Activated CD4-positive, alpha-beta T cell treated with anti-CD3 and anti-CD28 coated beads, Interleukin-2, amount 10 ng/mL, durations not matched to agents 7 days and 5 days (primary cell): ENCODE measurements around the gene ATF6B. TPM values are rescaled to one million over a fixed set of nuclear protein-coding genes. Genes with fewer than 3 reads are reported as not detected.

Experiments used
- CTCF ChIA-PET: fragments of 350-600 bp; sonication (Branson Sonifier 250); formaldehyde crosslinking; loops from one replicate; lab custom pipeline; 2021; ENCODE audit warnings: antibody characterized with exemption; lab: Charles Lee
- POLR2A ChIA-PET: fragments of 350-600 bp; sonication (Branson Sonifier 250); formaldehyde crosslinking; loops from one replicate; lab custom pipeline; 2021; ENCODE audit warnings: antibody characterized with exemption; lab: Charles Lee
- DNase-seq: peaks from one replicate; pipeline ENCODE4 v3.0.0-alpha.2; 2020
- H3K27ac Mint-ChIP-seq: one replicate; pipeline ENCODE4 v1.8.0; 2021; ENCODE audit warnings: mild to moderate bottlenecking, moderate library complexity, mixed read lengths
- H3K27me3 Mint-ChIP-seq: one replicate; pipeline ENCODE4 v1.8.0; 2021; ENCODE audit warnings: mixed read lengths
- H3K36me3 Mint-ChIP-seq: one replicate; pipeline ENCODE4 v1.8.0; 2021; ENCODE audit warnings: low read depth, mixed read lengths
- H3K4me1 Mint-ChIP-seq: one replicate; pipeline ENCODE4 v1.8.0; 2021; ENCODE audit warnings: mixed read lengths
- H3K4me3 Mint-ChIP-seq: one replicate; pipeline ENCODE4 v1.8.0; 2021; ENCODE audit warnings: mild to moderate bottlenecking, moderate library complexity, mixed read lengths
- H3K9me3 Mint-ChIP-seq: one replicate; pipeline ENCODE4 v1.8.0; 2021; ENCODE audit warnings: mixed read lengths
- total RNA-seq, 2 experiments: library from RNA; stranded (reverse); gene quantifications; one replicate each; pipeline ENCODE4 v1.2.3, GENCODE V29; 2021

Gene ATF6B
- total RNA-seq, 2 experiments from 2014 or later = 141 to 142 TPM

DNA sequence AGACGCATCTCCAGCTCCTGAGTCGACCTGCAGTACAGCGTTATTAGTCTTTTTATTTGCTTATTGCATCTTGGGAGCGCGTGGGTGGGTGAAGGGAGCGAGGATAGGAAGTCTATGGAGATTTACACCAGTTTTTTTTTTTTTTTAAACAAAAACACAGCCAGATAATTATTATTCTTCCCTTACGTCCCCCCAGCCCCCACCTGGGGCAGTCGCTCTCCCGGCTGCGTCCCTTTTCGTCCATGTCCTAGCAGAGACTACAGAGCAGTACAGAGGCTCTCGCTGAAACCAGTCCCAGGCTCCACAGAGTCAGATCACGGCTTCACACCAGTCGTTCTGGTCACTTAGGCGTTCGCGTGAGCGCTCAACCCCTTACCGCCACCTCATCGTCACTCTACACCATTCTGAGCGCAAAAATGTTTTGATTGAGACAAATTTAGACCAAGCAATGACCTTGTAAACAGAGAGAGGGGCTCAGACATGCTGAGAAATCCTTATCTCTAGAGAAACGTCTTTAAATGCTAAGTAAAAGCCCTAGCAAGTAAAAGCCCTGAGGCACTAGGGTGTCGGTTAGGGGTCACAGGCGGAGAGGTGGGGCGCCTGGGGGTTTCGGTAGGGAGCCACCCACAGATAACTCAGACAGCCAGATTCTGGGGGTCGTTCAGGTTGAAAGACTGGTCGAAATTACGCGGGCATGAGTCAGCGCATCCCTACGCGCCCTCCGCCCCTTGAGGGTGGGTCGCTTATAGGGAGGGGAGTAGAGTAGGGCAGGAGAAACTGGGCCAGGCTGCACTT lies 24.9 kb upstream of the ATF6B start:
- no peak for DNase-seq
- POLR2A ChIA-PET = no interaction called here
- Mint-ChIP-seq H3K4me3 (peak overlapping the region; percentile 37), H3K36me3 (peaks cover 3% of the 10 kb centered on the region), H3K9me3 (peaks cover 2% of the 10 kb centered on the region), H3K27ac (no peak overlapping the region), H3K4me1 (peaks cover 48% of the 10 kb centered on the region), H3K27me3 (peaks cover 37% of the 10 kb centered on the region)
- CTCF ChIA-PET = interaction anchor here (0.5 to 1.2 kb wide), 3 partner anchors 11 to 244 kb away, joined by 3 to 4 read pairs (median 4); partner anchors contain the start of gene EGFL8

GRCh38 chr6:32151863-32152768 lies 24.1 kb upstream of the ATF6B start, which contains the start of gene PRRT1:
Gene PRRT1 (minus strand): TSS chr6:32151939. CDS start chr6:32151827, 112 bp downstream.
- no peak within 1 kb of the TSS for H3K4me3 Mint-ChIP-seq
- peaks cover 51% of the 10 kb centered on the region for H3K4me1 Mint-ChIP-seq
- ChIA-PET CTCF (interaction anchor here (0.5 to 1.2 kb wide), 5 partner anchors 12 to 243 kb away, joined by 3 to 4 read pairs (median 3); partner anchors contain the start of gene EGFL8), POLR2A (no interaction called here)
- no peak within 1 kb of the TSS for H3K27ac Mint-ChIP-seq
- H3K27me3 Mint-ChIP-seq = peaks cover 44% of the 10 kb centered on the region
- peaks cover 3% of the 10 kb centered on the region for H3K36me3 Mint-ChIP-seq
- peaks cover 3% of the 10 kb centered on the region for H3K9me3 Mint-ChIP-seq
- no peak for DNase-seq

- Mint-ChIP-seq H3K4me1 (peaks cover 51% of the 10 kb centered on the region), H3K27me3 (peaks cover 51% of the 10 kb centered on the region)
- CTCF ChIA-PET = interaction anchor here (1.2 kb wide), 2 partner anchors 13 to 15 kb away, joined by 3 to 4 read pairs; partner anchors contain the start of gene EGFL8
Observed at GRCh38 chr6:32151181-32151862, 23.3 kb upstream of the ATF6B start.

GRCh38 chr6:32149932-32150870 lies 22.2 kb upstream of the ATF6B start:
- DNase-seq = no peak
- POLR2A ChIA-PET = no interaction called here
- H3K27ac Mint-ChIP-seq = no peak overlapping the region
- H3K4me1 Mint-ChIP-seq = peaks cover 44% of the 10 kb centered on the region
- peaks cover 59% of the 10 kb centered on the region for H3K27me3 Mint-ChIP-seq
- H3K9me3 Mint-ChIP-seq = peaks cover 3% of the 10 kb centered on the region
- H3K4me3 Mint-ChIP-seq = no peak overlapping the region
- peaks cover 2% of the 10 kb centered on the region for H3K36me3 Mint-ChIP-seq
- CTCF ChIA-PET = interaction anchor here (1.2 kb wide), 1 partner anchor 20 kb away, joined by 5 read pairs; the partner anchor contains the start of gene FKBPL

More at GRCh38 chr6:32151181-32151862, 23.3 kb upstream of the ATF6B start:
- peaks cover 3% of the 10 kb centered on the region for H3K36me3 Mint-ChIP-seq
- POLR2A ChIA-PET = no interaction called here
- no peak overlapping the region for H3K4me3 Mint-ChIP-seq
- H3K9me3 Mint-ChIP-seq = peaks cover 3% of the 10 kb centered on the region
- no peak overlapping the region for H3K27ac Mint-ChIP-seq
- DNase-seq = no peak

- ChIA-PET CTCF (interaction anchor here (0.9 to 1.5 kb wide), 3 partner anchors 19 to 28 kb away, joined by 3 to 7 read pairs (median 5); partner anchors contain the start of genes ATF6B and FKBPL), POLR2A (interaction anchor here (0.5 kb wide), 1 partner anchor 596 kb away, joined by 3 read pairs; no protein-coding TSS in a partner anchor)
- H3K27ac Mint-ChIP-seq = peak overlapping the region; percentile 54
- H3K27me3 Mint-ChIP-seq = peaks cover 59% of the 10 kb centered on the region
- peaks cover 2% of the 10 kb centered on the region for H3K36me3 Mint-ChIP-seq
- peak overlapping the region; percentile 65 for H3K4me3 Mint-ChIP-seq
- peaks cover 36% of the 10 kb centered on the region for H3K4me1 Mint-ChIP-seq
- H3K9me3 Mint-ChIP-seq = peaks cover 3% of the 10 kb centered on the region
- no peak for DNase-seq
Observed at GRCh38 chr6:32149092-32149755, 21.2 kb upstream of the ATF6B start.

DNA sequence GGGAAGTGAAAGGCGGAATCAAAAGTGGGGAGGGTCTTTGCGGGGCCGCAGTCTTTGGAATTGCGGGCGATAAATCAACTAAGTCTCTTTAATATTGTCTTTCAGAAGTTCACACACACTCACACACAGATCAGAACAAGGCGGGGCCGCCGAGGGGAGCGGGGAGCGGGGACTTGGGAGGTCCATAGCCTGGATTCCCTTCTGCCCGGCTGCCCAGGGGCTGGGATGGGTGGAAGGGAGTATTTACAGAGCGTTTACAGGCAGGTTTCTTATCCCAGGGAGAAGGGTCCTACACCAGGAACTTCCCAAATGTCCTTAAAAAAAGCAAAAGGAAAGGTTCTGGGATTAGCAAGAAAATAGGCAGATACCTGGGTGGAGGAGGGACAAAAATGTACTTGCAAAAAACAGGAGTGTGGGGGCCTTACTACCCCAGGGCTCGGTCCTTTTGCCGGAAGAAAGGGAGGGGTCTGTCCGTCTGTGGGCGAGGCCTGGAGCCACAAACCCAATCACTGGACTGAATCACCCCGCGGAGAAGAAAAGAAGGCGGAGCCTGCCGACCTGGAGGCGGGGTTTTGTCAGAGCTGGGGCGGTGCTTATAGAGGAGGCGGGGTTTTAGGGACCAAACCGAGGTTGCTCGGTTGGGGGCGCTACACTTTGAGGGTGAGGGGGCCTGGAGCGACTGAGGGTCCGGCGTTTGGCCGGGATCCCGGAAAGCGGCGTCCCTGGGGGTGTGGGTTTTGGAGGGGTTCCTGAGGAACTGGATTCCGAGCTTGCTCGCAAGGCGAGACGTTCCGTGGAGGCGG lies 20.4 kb upstream of the ATF6B start:
- ChIA-PET POLR2A (interaction anchor here (0.5 kb wide), 1 partner anchor 595 kb away, joined by 3 read pairs; no protein-coding TSS in a partner anchor), CTCF (interaction anchor here (0.6 to 1.5 kb wide), 5 partner anchors 11 to 47 kb away, joined by 3 to 7 read pairs (median 4); partner anchors contain the start of genes ATF6B and FKBPL)
- H3K27ac Mint-ChIP-seq = peak overlapping the region; percentile 54
- peak overlapping the region; percentile 65 for H3K4me3 Mint-ChIP-seq
- peaks cover 2% of the 10 kb centered on the region for H3K36me3 Mint-ChIP-seq
- H3K4me1 Mint-ChIP-seq = peaks cover 30% of the 10 kb centered on the region
- peaks cover 3% of the 10 kb centered on the region for H3K9me3 Mint-ChIP-seq
- peaks cover 58% of the 10 kb centered on the region for H3K27me3 Mint-ChIP-seq
- peak; percentile 63 for DNase-seq

- CTCF ChIA-PET = interaction anchor here (0.6 to 1.5 kb wide), 4 partner anchors 12 to 48 kb away, joined by 3 to 7 read pairs (median 4); partner anchors contain the start of gene ATF6B
- H3K9me3 Mint-ChIP-seq = peaks cover 3% of the 10 kb centered on the region
Observed at GRCh38 chr6:32147401-32148132, 19.5 kb upstream of the ATF6B start.

DNA sequence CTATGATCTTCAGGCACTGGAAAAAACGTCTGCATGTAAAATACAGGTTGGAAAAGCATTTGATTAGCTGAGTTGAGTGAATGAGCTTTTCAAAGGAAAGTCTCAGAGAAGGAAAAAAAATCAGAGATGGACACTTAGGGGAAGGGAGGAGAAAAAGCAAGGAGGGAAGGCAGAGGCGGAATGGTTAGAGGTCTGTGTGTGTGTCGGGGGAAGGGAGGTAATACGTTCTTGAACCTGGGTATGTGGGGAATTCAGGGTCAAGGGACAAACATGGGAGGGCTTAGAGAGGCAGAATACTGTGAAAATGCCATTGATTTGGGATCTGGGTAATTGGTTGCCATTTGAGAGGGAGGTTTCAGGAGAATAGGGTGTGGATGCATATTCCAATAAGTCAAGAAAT lies 18.6 kb upstream of the ATF6B start:
- H3K27me3 Mint-ChIP-seq = peaks cover 50% of the 10 kb centered on the region
- no peak overlapping the region for H3K4me3 Mint-ChIP-seq
- no peak for DNase-seq
- ChIA-PET POLR2A (no interaction called here), CTCF (interaction anchor here (1.4 kb wide), 1 partner anchor 30 kb away, joined by 4 read pairs; no protein-coding TSS in a partner anchor)
- peaks cover 3% of the 10 kb centered on the region for H3K9me3 Mint-ChIP-seq
- H3K36me3 Mint-ChIP-seq = peaks cover 2% of the 10 kb centered on the region
- peaks cover 21% of the 10 kb centered on the region for H3K4me1 Mint-ChIP-seq
- no peak overlapping the region for H3K27ac Mint-ChIP-seq

More at GRCh38 chr6:32147401-32148132, 19.5 kb upstream of the ATF6B start:
- no peak overlapping the region for H3K27ac Mint-ChIP-seq
- DNase-seq = no peak
- peaks cover 2% of the 10 kb centered on the region for H3K36me3 Mint-ChIP-seq
- POLR2A ChIA-PET = no interaction called here
- H3K27me3 Mint-ChIP-seq = peaks cover 53% of the 10 kb centered on the region
- H3K4me1 Mint-ChIP-seq = peaks cover 25% of the 10 kb centered on the region
- no peak overlapping the region for H3K4me3 Mint-ChIP-seq

GRCh38 chr6:32146287-32146686 lies 18.2 kb upstream of the ATF6B start:
- DNase-seq = no peak
- ChIA-PET CTCF (interaction anchor here (1.4 kb wide), 1 partner anchor 29 kb away, joined by 4 read pairs; no protein-coding TSS in a partner anchor), POLR2A (no interaction called here)
- no peak overlapping the region for H3K27ac Mint-ChIP-seq
- H3K27me3 Mint-ChIP-seq = peaks cover 51% of the 10 kb centered on the region
- peaks cover 20% of the 10 kb centered on the region for H3K4me1 Mint-ChIP-seq
- no peak overlapping the region for H3K4me3 Mint-ChIP-seq
- peaks cover 3% of the 10 kb centered on the region for H3K9me3 Mint-ChIP-seq
- H3K36me3 Mint-ChIP-seq = peaks cover 2% of the 10 kb centered on the region
